H1 (cell line): Measurements from ENCODE around the gene MANBA. TPM values are rescaled to one million over a fixed set of nuclear protein-coding genes. Genes with fewer than 3 reads are reported as not detected.

Experiments
- CBX5 ChIP-seq: fragments of 300-800, 300-1000 bp; sonication (generic); IDR thresholded peaks from 2 replicates; pipeline ENCODE4 v1.7.1; 2016; ENCODE audit warnings: antibody characterized with exemption, low read length, low read depth
- CREB1 ChIP-seq: IDR thresholded peaks from 2 replicates; pipeline ENCODE4 v1.6.1; 2012; ENCODE audit warnings: inconsistent platforms
- EZH2 ChIP-seq: fragments of 200-600 bp; sonication (generic); IDR thresholded peaks from 2 replicates; pipeline ENCODE4 v1.7.1; 2012; ENCODE audit warnings: low read depth, mild to moderate bottlenecking, moderate library complexity, low read length, inconsistent platforms; ENCODE audit not compliant: severe bottlenecking
- FOSL1 ChIP-seq: IDR thresholded peaks from 2 replicates; pipeline ENCODE4 v1.6.1; 2011; ENCODE audit warnings: mild to moderate bottlenecking, low read depth, low read length, moderate library complexity; ENCODE audit not compliant: insufficient read depth
- JUND ChIP-seq: IDR thresholded peaks from 2 replicates; pipeline ENCODE4 v1.6.1; 2011; ENCODE audit warnings: mild to moderate bottlenecking, improper control_type of control experiment, low read length
- POU5F1 ChIP-seq: IDR thresholded peaks from 2 replicates; pipeline ENCODE4 v1.6.1; 2011; ENCODE audit warnings: low read depth, mild to moderate bottlenecking, low read length, moderate library complexity
- SIN3A ChIP-seq, 2 experiments: IDR thresholded peaks in 1 of 2; conservative IDR thresholded peaks in 1 of 2; 2 replicates each; pipeline ENCODE4 v1.6.1; 2011 to 2012; ENCODE audit warnings: low read length in 2 of 2, improper control_type of control experiment in 1 of 2, low read depth in 1 of 2, mild to moderate bottlenecking in 1 of 2
- polyA plus RNA-seq, 7 experiments: library from polyadenylated mRNA; depleted of rRNA in 3 of 7; stranded (reverse) in 5 of 7; unstranded in 2 of 7; fragments of >200 nt in 5 of 7; fragments of 200-250 nt in 2 of 7; gene quantifications; 1 replicate in 5 of 7; 2 replicates in 1 of 7; 4 replicates in 1 of 7; pipeline versions ENCODE4 v1.2.1 to v1.2.3, GENCODE V29; 2011 to 2013; ENCODE audit warnings: missing spikeins in 2 of 7, mixed read lengths in 2 of 7
- total RNA-seq: library from RNA; stranded (reverse); fragmentation: NEBNext Ultra II Directional; extraction: Animal tissue kit (Norgen Biotek cat#: 25700); gene quantifications from 2 replicates; pipeline ENCODE4 v1.2.1, GENCODE V29; 2021
- TF ChIP-seq, protein P1 (sequence below): IDR thresholded peaks from 2 replicates; pipeline ENCODE4 v1.6.1; 2012; ENCODE audit warnings: inconsistent platforms
- TF ChIP-seq, protein P2 (sequence below), 3 experiments: IDR thresholded peaks; 1 replicate in 2 of 3; 2 replicates in 1 of 3; pipeline versions ENCODE4 v1.5.1 to v1.6.1; 2011; ENCODE audit warnings: low read length in 3 of 3, mild to moderate bottlenecking in 3 of 3, inconsistent platforms in 2 of 3, low read depth in 1 of 3, moderate library complexity in 1 of 3; ENCODE audit not compliant: insufficient read depth in 1 of 3; ENCODE audit errors: control extremely low read depth in 1 of 3

Gene MANBA
- total and polyA plus RNA-seq, 2 of the 8 experiments (the other 6 are each of a cell fraction or from before 2014, with no cell fraction given), result 22.9 to 27.8 TPM

DNA sequence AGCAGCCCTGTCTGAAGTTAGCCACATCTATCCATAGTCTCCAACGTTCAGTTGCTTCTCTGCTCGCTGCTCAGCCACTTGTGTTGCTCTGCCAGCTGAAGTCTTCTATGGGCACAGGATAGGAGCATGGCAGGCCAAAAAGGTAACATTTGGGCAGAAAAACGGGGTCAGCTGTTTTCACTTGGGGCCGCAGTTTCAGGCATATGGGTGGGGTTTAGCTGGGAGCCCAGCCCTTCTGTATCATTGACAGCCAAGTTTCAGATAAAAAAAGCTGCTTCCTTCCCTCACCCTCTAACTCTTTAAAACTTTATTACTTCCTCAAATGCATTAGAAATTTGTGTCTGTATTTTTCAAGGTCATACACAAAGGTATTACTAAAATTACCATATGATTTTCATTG is 18.4 kb upstream of the MANBA start (continued):
- TF ChIP-seq, protein P1, sequence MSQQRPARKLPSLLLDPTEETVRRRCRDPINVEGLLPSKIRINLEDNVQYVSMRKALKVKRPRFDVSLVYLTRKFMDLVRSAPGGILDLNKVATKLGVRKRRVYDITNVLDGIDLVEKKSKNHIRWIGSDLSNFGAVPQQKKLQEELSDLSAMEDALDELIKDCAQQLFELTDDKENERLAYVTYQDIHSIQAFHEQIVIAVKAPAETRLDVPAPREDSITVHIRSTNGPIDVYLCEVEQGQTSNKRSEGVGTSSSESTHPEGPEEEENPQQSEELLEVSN, result no peak
- no peak for TF ChIP-seq FOSL1
- TF ChIP-seq CREB1, result no peak
- TF ChIP-seq SIN3A (conservative IDR thresholded peaks at IDR 0.05 in 1 of 2, IDR thresholded peaks at IDR 0.05 in 1 of 2; ENCODE audit: low read depth in 1 of 2, low read length in 2 of 2), result no peak
- TF ChIP-seq JUND, result no peak
- no peak for TF ChIP-seq CBX5
- TF ChIP-seq EZH2, result no peak
- TF ChIP-seq POU5F1, result no peak
- TF ChIP-seq, protein P2, sequence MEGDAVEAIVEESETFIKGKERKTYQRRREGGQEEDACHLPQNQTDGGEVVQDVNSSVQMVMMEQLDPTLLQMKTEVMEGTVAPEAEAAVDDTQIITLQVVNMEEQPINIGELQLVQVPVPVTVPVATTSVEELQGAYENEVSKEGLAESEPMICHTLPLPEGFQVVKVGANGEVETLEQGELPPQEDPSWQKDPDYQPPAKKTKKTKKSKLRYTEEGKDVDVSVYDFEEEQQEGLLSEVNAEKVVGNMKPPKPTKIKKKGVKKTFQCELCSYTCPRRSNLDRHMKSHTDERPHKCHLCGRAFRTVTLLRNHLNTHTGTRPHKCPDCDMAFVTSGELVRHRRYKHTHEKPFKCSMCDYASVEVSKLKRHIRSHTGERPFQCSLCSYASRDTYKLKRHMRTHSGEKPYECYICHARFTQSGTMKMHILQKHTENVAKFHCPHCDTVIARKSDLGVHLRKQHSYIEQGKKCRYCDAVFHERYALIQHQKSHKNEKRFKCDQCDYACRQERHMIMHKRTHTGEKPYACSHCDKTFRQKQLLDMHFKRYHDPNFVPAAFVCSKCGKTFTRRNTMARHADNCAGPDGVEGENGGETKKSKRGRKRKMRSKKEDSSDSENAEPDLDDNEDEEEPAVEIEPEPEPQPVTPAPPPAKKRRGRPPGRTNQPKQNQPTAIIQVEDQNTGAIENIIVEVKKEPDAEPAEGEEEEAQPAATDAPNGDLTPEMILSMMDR (IDR thresholded peaks at IDR 0.05; ENCODE audit: control extremely low read depth in 1 of 3, insufficient read depth in 1 of 3, low read depth in 1 of 3, low read length in 3 of 3), result no peak
